ENCODE results near the gene ABHD4. TPM values are rescaled to one million over a fixed set of nuclear protein-coding genes. Genes with fewer than 3 reads are reported as not detected.

Gene ABHD4
- total and polyA plus RNA-seq, 2 of the 4 experiments (the other 2 are of a cell fraction) = 5.0 to 22.0 TPM

DNA sequence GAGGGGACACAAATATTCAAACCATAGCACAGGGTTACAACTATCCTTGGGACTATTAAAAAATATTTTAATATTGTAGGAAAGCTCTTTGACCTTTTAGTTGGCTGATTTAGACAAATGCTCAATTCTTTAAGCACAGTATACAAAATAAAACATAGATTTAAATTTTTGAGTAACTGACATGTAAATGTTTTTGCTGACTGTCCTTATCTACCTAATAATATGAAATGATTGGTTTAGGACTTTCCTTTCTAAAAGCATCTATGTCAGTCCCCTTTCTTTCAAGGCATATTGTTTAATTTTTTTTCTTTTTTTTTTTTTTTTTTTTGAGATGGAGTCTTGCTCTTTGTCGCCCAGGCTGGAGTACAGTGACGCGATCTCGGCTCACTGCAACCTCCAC, 62.6 kb downstream of the ABHD4 start:
- Histone ChIP-seq H3K27me3 (ENCODE audit: control insufficient read depth, insufficient read depth, low read length) (peaks cover 4% of the 10 kb centered on the region; the same call in 1 of the 2 replicates), H2BK120ac (ENCODE audit: low read depth, low read length) (no peak overlapping the region), H2AK5ac (ENCODE audit: low read depth, low read length) (no peak overlapping the region), H2BK15ac (ENCODE audit: low read depth, low read length) (no peak overlapping the region), H3K4me3 (ENCODE audit: insufficient read depth, low read depth, low read length) (no peak overlapping the region), H4K91ac (ENCODE audit: insufficient read depth, low read depth, low read length) (no peak overlapping the region), H4K20me1 (ENCODE audit: insufficient read depth, low read length) (no peaks in the 10 kb centered on the region), H4K8ac (ENCODE audit: low read depth in 2 of 2, low read length in 2 of 2) (no peak overlapping the region), H2AFZ (replicated peaks; ENCODE audit: low read length, poor library complexity) (no peak overlapping the region), H3K4ac (ENCODE audit: low read depth, low read length) (no peak overlapping the region), H3K14ac (replicated peaks; ENCODE audit: low read depth, low read length) (no peak overlapping the region), H2BK5ac (ENCODE audit: low read depth, low read length, poor library complexity, severe bottlenecking) (no peak overlapping the region), H2AK9ac (replicated peaks; ENCODE audit: low read depth, low read length, poor library complexity) (no peak overlapping the region), H3K4me2 (ENCODE audit: low read depth, low read length) (no peak overlapping the region), H3K23ac (ENCODE audit: low read depth, low read length) (no peak overlapping the region), H3K9me3 (ENCODE audit: control insufficient read depth, insufficient read depth, low read length) (no peaks in the 10 kb centered on the region), H3K9me1 (ENCODE audit: insufficient read depth, low read length) (no peaks in the 10 kb centered on the region), H3K36me3 (ENCODE audit: control insufficient read depth, insufficient read depth, low read length) (no peaks in the 10 kb centered on the region), H4K5ac (ENCODE audit: low read depth, low read length) (no peak overlapping the region), H2BK20ac (ENCODE audit: low read depth, low read length) (no peak overlapping the region), H3K9ac (ENCODE audit: low read depth, low read length) (no peak overlapping the region), H3K18ac (ENCODE audit: low read depth, low read length) (no peak overlapping the region), H3K27ac (ENCODE audit: insufficient read depth, low read length) (no peak overlapping the region), H3K56ac (ENCODE audit: extremely low read depth, insufficient read depth, low read length) (no peak overlapping the region), H3K4me1 (ENCODE audit: control insufficient read depth, insufficient read depth, low read length) (no peaks in the 10 kb centered on the region), H3K79me1 (ENCODE audit: low read depth in 1 of 2, low read length in 2 of 2) (no peaks in the 10 kb centered on the region)
- DNase-seq (no peak), ATAC-seq (ENCODE audit: low read depth) (no peak)
- POLR2A ChIA-PET (ENCODE audit: unreplicated experiment) = no interaction called here
- dilution Hi-C loops (cut with HindIII; ENCODE audit: low sequenced_read_pairs, unreplicated experiment) (no loop called here), in situ Hi-C loops (cut with MboI; ENCODE audit: low sequenced_read_pairs) (no loop called here), intact Hi-C loops (cut with micrococcal nuclease) (no loop called here)
- WGBS, 2 experiments (ENCODE audit: extremely low coverage in 2 of 2, insufficient read length in 1 of 2) = no CpG with 5 or more reads among the region's 4 CpGs
- TF ChIP-seq MXI1 (IDR thresholded peaks at IDR 0.05; ENCODE audit: borderline replicate concordance, low read depth, low read length) (no peak), POLR2A (IDR thresholded peaks at IDR 0.05; ENCODE audit: low read depth, low read length) (no peak), BHLHE40 (IDR thresholded peaks at IDR 0.05; ENCODE audit: low read depth, low read length) (no peak), CEBPB (IDR thresholded peaks at IDR 0.05; ENCODE audit: low read depth, low read length) (no peak), RAD21 (IDR thresholded peaks at IDR 0.05; ENCODE audit: low read length) (no peak), MAFK (IDR thresholded peaks at IDR 0.05; ENCODE audit: low read depth, low read length) (no peak), RCOR1 (IDR thresholded peaks at IDR 0.05; ENCODE audit: insufficient replicate concordance, low read length) (no peak), RFX5 (IDR thresholded peaks at IDR 0.05; ENCODE audit: low read depth, low read length) (no peak), CHD1 (IDR thresholded peaks at IDR 0.05; ENCODE audit: low read depth, low read length) (no peak), SMC3 (IDR thresholded peaks at IDR 0.05; ENCODE audit: low read depth, low read length) (no peak), FOS (IDR thresholded peaks at IDR 0.05; ENCODE audit: low read depth, low read length) (no peak), MAZ (IDR thresholded peaks at IDR 0.05; ENCODE audit: borderline replicate concordance, low read depth, low read length) (no peak), NFE2L2 (IDR thresholded peaks at IDR 0.05; ENCODE audit: low read depth, low read length) (no peak)
- TF ChIP-seq, protein P1, sequence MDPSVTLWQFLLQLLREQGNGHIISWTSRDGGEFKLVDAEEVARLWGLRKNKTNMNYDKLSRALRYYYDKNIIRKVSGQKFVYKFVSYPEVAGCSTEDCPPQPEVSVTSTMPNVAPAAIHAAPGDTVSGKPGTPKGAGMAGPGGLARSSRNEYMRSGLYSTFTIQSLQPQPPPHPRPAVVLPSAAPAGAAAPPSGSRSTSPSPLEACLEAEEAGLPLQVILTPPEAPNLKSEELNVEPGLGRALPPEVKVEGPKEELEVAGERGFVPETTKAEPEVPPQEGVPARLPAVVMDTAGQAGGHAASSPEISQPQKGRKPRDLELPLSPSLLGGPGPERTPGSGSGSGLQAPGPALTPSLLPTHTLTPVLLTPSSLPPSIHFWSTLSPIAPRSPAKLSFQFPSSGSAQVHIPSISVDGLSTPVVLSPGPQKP (IDR thresholded peaks at IDR 0.05; ENCODE audit: borderline replicate concordance, low read depth, low read length) = no peak
- TF ChIP-seq, protein P2, sequence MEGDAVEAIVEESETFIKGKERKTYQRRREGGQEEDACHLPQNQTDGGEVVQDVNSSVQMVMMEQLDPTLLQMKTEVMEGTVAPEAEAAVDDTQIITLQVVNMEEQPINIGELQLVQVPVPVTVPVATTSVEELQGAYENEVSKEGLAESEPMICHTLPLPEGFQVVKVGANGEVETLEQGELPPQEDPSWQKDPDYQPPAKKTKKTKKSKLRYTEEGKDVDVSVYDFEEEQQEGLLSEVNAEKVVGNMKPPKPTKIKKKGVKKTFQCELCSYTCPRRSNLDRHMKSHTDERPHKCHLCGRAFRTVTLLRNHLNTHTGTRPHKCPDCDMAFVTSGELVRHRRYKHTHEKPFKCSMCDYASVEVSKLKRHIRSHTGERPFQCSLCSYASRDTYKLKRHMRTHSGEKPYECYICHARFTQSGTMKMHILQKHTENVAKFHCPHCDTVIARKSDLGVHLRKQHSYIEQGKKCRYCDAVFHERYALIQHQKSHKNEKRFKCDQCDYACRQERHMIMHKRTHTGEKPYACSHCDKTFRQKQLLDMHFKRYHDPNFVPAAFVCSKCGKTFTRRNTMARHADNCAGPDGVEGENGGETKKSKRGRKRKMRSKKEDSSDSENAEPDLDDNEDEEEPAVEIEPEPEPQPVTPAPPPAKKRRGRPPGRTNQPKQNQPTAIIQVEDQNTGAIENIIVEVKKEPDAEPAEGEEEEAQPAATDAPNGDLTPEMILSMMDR (conservative IDR thresholded peaks at IDR 0.05; ENCODE audit: low read depth, low read length) = no peak
- TF ChIP-seq, protein P3, sequence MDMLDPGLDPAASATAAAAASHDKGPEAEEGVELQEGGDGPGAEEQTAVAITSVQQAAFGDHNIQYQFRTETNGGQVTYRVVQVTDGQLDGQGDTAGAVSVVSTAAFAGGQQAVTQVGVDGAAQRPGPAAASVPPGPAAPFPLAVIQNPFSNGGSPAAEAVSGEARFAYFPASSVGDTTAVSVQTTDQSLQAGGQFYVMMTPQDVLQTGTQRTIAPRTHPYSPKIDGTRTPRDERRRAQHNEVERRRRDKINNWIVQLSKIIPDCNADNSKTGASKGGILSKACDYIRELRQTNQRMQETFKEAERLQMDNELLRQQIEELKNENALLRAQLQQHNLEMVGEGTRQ (IDR thresholded peaks at IDR 0.05; ENCODE audit: low read depth, low read length) = no peak
- CTCF ChIA-PET = no interaction called here
- BruUV-seq (replicated peaks) = no TSS peak
